Esophagus squamous epithelium (tissue), 4 donors: Measurements from ENCODE around the gene FOXP1.

Experiments
- POLR2A ChIP-seq, 4 donors: fragments of 450-650 bp; IDR thresholded peaks; one replicate each; pipeline ENCODE4 v1.6.1; 2017; ENCODE audit warnings: antibody characterized with exemption in 4 of 4, mild to moderate bottlenecking in 4 of 4, moderate library complexity in 3 of 4
- TF ChIP-seq, protein P1 (sequence below), 6 experiments: fragments of 450-650 bp in 4 of 6; fragments of 200-600 bp in 2 of 6; sonication (generic) in 2 of 6; IDR thresholded peaks; one replicate each; pipeline ENCODE4 v1.5.1; 2016 to 2019; ENCODE audit warnings: antibody characterized with exemption in 6 of 6, mild to moderate bottlenecking in 4 of 6, moderate library complexity in 4 of 6

GRCh38 chr3:71370467-71370866 lies 213.1 kb downstream of the FOXP1 start:
- no peak for TF ChIP-seq POLR2A (IDR thresholded peaks at IDR 0.05)
- TF ChIP-seq, protein P1, sequence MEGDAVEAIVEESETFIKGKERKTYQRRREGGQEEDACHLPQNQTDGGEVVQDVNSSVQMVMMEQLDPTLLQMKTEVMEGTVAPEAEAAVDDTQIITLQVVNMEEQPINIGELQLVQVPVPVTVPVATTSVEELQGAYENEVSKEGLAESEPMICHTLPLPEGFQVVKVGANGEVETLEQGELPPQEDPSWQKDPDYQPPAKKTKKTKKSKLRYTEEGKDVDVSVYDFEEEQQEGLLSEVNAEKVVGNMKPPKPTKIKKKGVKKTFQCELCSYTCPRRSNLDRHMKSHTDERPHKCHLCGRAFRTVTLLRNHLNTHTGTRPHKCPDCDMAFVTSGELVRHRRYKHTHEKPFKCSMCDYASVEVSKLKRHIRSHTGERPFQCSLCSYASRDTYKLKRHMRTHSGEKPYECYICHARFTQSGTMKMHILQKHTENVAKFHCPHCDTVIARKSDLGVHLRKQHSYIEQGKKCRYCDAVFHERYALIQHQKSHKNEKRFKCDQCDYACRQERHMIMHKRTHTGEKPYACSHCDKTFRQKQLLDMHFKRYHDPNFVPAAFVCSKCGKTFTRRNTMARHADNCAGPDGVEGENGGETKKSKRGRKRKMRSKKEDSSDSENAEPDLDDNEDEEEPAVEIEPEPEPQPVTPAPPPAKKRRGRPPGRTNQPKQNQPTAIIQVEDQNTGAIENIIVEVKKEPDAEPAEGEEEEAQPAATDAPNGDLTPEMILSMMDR (IDR thresholded peaks at IDR 0.05) = no peak
